LNCAP (cell line): Measurements from ENCODE around the gene COL23A1.

Experiments
- TF ChIP-seq, protein P1 (sequence below): fragments of 450-650 bp; IDR thresholded peaks from 2 replicates; pipeline ENCODE4 v1.5.1; 2017; ENCODE audit warnings: mild to moderate bottlenecking

Gene COL23A1

DNA sequence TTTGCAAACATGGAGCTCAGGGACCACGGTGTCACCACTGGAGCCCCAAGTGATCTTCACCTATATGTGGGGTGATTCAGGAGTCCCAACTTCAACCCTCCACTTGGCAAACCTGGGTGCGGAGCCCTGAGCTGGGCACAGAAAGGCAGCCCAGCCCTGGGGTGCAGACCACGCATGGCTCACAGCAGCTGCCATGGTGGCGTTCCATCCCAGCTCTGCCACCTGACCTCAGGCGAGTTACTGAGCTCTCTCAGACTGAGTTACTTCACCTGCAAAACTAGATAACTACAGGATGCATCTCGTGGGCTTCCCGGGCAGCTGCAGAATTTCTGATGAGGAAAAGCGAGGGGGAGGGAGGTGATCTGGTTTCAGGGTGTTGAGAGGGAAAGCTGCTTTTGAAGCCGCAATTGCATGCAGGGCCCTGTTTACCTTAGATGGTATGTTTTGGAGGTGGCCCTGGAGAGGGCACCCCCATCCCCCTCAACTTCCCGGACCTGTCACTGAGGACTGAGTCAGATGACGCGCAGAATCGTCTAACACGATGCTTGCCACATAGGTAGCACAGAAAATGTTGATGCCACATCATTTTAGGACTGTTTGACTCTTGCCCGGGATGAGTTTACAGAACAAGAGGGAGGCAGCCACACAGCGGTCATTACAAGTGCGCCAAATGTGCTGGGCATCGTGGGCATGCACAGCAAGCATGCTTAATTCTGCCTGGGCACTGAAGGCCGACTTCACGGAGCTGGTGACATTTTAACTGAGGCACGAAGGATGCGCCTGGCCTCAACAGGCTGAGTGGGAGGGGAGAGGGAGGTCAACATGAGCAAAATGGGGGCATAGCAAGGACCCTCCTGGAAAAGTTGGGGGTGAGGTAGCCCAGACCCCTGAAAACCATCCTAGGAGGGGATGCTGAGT lies 154.6 kb downstream of the COL23A1 start:
- TF ChIP-seq, protein P1, sequence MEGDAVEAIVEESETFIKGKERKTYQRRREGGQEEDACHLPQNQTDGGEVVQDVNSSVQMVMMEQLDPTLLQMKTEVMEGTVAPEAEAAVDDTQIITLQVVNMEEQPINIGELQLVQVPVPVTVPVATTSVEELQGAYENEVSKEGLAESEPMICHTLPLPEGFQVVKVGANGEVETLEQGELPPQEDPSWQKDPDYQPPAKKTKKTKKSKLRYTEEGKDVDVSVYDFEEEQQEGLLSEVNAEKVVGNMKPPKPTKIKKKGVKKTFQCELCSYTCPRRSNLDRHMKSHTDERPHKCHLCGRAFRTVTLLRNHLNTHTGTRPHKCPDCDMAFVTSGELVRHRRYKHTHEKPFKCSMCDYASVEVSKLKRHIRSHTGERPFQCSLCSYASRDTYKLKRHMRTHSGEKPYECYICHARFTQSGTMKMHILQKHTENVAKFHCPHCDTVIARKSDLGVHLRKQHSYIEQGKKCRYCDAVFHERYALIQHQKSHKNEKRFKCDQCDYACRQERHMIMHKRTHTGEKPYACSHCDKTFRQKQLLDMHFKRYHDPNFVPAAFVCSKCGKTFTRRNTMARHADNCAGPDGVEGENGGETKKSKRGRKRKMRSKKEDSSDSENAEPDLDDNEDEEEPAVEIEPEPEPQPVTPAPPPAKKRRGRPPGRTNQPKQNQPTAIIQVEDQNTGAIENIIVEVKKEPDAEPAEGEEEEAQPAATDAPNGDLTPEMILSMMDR, result no peak

DNA sequence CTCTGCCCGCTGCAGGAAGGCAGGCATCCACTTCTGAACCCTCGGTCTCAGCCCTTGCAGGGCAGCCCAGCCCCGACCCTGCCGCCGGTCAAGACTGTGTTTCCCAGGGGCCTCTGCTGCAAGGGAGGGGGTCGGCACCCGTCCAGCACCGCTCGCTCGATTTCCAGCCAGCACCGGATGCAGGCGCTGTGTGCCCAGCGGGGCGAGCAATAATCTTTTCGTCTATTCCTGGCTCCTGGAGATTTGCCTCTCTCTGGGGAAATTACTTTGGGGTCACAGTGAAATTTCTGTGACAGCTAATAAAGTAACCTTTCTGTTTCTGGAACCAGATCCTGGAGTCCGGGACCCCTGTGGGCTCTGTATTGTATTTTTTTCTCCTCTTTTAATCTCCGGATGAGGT lies 155.3 kb downstream of the COL23A1 start:
- TF ChIP-seq, protein P1, result no peak

DNA sequence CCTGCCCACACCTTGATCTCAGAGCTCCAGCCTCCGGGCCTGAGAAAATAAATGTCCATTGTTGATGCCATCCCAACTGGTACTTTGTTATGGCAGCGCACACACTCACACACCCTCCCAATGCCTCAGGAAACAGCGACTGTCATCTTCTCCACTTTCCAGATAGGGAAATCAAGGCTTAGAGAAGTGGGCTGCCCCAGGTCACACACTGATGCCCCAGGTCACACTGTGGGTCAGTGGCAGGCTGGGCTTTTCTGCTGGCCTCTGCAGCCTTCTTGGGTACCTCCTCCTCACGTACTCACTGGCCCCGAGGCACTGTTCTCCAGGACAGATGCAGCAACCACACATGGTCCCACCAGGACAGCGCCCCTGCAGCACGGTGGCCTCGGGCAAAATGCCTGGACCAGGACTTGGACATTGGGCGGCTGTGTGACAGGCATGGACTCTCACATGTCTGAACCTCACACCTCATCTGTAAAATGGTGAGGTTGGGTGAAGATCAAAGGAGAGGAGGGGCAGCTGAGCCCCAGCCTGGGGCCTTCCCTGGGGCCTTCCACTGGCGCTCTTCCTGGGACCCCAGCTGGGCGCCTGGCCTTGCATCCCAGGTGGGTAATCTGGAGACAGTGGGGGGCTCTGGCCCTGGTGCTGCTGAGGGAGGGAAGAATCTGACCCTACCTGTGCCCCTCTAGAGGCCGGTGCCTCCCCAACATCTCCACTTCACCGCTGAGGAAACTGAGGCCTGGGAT lies 156.0 kb downstream of the COL23A1 start:
- TF ChIP-seq, protein P1, result no peak

DNA sequence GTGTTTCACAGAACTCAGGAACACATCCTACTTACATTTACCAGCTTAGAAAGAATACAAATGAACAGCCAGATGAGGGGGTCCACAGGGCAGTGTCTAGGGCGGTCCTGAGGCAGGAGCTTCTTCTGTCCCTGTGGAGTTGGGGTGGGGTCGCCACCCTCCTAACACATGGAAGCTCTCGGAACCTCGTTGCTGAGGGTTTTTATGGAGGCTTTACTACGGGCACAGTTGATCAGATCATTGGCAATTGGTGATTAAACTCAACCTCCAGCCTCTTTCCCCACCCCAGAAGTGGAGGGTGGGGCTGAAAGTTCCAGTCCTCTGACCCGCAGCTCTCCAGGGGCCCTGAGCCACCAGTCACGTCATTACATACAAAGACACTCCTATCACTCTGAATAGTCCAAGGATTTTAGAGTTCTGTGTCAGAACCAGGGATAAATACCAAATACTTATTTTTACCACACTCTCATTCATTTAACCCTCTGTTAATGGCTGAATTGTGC lies 156.9 kb downstream of the COL23A1 start:
- TF ChIP-seq, protein P1, result no peak

DNA sequence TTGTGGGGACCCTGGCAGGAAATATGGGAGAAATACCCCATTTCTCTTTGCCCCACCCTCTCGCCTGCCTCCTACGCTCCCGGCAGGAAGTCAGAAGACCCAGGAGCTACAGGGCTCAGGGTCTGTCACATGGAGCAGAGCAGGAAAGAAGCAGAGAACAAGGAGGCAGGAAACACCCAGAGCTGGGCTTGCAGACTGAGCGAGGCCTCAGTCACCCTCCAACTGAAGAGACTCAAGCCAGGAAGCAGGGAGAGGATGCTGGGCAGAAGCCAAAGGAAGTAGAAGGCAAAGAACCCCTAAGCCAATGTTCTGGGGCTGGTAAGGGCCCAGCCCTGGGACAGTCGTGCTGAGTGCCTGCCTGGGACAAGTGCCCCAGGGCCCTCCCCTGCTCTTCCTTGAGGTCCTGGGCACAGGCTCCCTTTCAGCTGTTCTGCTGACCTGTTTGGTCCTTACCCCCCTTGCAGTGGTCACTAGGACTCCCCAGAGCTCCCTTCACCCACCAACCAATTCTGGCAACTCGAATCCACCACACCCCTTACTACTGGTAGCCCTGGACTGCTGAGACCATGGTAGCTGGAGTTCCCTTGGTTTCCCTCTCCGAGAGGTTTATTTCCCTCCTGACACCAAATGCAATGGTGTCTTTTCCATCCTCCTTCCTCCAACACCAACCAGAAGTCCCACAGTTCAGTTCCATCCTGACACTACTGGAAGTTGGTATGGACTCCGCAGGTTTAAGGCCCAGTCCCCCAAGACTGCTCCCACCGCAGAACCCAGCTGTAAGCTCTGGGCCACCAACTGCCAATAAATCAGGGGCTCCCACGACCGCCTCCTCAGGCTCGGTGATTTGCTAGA lies 157.5 kb downstream of the COL23A1 start:
- TF ChIP-seq, protein P1, result no peak

DNA sequence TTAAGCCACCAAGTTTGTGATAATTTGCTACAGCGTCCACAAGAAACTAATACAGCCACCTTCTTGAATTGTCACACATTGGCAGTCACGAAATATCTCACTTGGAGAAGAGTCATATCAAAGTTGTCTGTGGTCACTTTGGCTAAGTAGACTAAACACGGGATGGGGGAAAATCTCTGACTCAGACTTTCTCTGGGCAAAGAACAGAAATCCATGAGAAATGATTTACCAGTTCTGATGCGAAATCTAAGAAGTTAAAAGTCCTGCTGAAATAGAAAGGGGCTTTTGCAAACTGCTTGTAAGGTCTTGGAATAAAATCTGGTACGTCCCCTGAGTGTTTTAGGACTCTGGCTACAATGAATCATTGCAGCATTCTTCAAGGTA lies 158.4 kb downstream of the COL23A1 start:
- TF ChIP-seq, protein P1, result no peak
